GM10847 (cell line): ENCODE data around the gene CKMT2.

Experiments used
- POLR2A ChIP-seq: IDR thresholded peaks from 2 replicates; pipeline ENCODE4 v1.6.1; 2011; ENCODE audit not compliant: insufficient read length; ENCODE audit errors: extremely low read depth

CKMT2 gene

DNA sequence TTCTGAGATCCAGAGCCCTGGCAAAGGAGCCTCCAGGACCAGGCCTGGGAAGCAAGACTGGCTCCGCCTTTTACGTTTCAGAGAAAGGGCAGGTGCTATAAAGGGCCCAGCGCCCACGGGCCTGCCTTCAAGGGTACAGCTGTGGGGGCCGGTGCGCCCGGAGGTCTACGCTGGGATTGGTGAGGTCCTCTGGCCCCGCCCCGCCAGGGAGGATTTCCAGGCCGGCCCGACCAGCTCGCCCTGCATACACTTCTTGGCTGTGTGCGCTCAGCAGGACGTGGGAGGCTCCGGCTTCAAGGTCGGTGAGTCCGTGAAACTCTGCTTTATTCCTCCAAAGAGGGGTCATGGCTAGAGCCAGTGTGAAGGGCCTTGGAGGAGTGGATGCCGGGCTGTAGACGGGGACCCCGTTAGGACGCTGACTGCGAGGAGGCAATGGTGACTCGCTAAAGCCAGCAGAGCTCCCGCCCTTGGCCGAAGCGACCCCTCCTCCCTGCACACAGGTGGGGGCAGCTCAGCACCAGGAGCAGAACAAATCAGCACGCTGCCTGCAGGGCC lies at the start of gene CKMT2:
Gene CKMT2, plus strand, starts transcription at position 243 of the 555 bp plus-strand sequence. CDS start 17,811 bp downstream, outside the sequence.
- TF ChIP-seq POLR2A, result no peak

DNA sequence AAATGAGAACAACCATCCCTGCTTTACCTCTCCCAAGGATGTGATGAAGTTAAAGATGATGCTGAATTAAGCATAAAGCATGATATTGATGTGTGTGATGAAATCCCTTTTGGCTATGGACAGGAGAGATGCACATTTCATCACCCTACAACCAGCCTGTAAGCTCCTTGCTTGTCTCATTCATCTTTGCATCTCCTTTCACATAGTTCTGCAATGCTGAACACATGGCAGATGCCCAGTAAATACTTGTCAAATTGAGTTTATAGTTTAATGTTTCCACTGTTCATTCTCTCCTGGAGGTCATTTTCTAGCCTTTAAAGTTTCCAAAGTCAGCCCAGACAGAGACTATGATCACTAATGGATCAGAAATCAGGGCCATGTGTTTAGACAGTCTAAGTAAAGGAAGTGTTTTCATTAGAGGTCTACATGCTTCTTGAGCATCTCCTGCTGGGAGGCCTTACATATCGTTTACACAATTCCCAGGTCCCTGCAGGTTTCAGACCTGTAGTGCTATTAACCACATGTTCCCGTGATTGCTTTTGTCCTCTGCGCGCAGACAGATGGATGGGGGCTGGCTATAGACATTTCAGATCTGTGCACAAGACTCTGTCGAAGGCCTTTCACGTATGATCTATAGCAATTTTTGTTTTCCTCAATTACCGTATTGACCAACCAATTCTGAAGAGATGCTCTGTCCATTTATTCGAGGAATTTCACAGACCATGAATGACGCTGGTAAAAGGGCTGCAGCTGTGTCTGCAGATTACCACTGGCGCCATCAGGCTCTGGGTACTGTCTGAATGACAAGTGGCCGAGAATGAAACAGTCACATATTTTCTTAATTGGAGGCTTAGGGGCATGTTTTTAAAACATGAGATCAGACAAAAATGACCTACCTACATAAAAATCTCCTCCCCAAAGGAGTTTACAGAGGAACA lies 49.0 kb upstream of the CKMT2 start:
- TF ChIP-seq POLR2A, result no peak

DNA sequence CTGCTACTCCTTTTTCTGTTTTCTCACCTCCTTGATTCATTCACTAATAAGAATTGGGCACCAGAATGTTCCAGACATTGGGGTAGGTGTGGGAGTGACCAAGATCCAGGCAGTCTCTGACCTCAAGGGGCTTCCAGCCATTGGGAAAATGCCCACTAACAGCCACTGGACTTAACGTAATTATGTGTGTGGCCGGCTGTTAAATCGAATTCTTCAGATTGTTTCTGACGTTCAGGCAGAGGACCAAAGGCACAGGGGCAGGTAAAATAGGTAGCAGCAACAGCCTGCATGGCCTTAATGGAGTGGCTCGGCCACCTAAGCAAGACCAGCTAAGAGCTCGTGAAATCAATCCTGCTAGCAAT lies 48.4 kb upstream of the CKMT2 start:
- no peak for TF ChIP-seq POLR2A

DNA sequence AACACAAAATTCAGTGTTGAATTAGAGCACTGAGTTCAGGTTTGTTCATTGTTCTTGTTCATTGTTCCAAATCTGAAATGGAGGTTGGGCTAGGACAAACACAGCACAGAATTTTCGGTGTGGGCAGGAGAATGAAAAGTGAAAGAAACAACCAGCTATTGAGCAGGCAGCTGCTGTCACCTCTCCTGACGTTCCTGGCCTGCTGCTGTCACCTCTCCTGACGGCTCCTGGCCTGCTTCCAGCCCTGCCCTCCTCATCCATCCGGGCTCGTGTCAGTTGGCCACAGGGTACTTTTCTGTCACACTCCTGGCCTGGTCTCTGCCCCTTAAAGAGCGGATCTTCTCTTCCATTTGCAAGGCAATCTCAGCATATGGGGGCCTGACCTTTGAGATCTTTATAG lies 45.2 kb upstream of the CKMT2 start:
- no peak for TF ChIP-seq POLR2A

DNA sequence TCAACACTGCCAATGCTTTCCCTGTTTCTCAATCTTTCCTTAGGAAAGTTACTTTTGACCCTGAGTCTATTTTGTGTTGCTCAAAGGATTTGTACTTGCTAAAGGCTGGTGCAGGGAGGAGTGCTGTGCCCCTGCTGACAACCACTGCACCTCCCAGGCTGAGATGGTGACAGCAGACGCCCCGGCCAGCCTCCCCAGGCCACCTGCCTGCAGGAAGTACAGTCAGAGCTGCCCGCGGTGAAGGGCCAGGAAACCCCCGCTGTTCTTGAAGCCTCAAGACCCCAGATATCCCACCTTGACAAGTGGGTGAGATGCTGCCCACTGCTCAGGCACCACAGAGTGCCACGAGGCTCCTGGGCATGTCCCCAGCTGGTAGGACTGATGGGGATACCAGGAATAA lies 44.2 kb upstream of the CKMT2 start:
- no peak for TF ChIP-seq POLR2A

DNA sequence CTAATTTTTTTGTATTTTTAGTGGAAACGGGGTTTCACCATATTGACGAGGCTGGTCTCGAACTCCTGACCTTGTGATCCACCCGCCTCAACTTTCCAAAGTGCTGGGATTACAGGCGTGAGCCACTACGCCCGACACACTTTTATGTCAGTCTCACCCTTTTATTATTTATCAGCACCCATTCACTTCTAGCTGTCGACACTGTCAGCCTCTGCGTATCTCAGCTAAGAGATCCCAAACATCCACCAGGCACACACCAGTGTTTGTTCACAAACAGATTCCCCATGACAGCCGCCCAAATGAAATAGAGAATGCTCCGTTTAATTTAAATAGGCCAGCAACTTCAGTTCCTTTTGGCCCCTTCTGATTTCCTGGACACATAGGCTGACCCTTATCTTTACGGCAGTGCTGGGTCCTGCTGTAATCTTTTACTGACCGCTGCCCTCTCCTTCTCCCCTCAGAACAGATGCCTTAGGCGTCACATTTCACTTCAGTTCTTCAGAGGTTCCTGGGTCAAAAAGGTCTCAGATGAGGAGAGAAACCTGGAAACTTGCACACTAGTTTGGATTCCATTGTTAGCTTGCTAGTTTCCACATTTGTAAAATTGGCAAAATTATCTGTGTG lies 43.1 kb upstream of the CKMT2 start:
- no peak for TF ChIP-seq POLR2A

DNA sequence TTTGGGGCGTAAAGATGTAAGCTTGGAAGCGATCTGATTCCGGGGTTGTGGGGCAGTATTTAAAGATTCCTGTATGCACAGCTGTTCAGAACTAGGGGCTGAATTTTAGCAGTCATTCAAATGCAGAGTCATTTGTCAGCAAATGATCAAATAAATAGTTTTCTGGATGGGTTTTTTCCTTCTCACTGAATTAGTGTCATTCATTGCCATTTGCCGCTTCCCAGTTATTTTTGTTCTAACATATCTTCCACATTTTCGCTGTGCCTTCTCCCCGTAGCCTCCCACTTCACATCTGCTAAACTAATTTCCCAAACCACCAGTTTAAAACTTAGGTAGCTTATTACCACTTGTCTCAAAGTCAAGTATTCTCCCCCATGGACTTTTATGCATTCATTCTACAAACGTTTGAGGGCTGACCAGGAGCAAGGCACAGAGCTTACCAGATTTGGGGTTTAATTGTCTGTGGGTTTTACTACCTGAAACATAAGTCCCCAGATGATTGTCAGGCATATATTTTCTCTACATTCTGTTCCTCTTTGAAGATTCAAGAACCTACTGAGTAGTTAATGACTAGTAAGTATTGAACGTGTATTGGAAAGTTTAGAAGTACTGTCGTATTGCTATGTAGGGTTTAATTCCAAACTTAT lies 41.3 kb upstream of the CKMT2 start:
- no peak for TF ChIP-seq POLR2A

DNA sequence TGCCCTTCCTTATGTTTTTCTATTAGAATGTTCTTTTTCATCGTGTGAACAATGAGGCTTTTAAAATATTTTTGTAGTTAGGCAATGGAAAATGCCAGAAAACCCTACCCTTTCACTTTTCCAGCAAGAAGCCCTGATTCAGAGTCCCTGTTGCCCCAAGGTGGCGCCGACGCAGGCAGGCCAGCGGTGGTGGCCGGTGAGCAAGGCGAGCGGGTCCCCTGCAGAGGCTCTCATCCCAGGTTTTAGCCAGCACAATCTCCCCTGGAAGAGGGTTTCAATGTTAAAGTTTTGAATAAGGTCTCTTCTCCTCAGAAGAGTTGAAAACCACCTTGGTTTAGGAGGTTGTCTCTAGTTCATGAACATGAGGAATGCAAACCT lies 40.8 kb upstream of the CKMT2 start:
- TF ChIP-seq POLR2A, result no peak

DNA sequence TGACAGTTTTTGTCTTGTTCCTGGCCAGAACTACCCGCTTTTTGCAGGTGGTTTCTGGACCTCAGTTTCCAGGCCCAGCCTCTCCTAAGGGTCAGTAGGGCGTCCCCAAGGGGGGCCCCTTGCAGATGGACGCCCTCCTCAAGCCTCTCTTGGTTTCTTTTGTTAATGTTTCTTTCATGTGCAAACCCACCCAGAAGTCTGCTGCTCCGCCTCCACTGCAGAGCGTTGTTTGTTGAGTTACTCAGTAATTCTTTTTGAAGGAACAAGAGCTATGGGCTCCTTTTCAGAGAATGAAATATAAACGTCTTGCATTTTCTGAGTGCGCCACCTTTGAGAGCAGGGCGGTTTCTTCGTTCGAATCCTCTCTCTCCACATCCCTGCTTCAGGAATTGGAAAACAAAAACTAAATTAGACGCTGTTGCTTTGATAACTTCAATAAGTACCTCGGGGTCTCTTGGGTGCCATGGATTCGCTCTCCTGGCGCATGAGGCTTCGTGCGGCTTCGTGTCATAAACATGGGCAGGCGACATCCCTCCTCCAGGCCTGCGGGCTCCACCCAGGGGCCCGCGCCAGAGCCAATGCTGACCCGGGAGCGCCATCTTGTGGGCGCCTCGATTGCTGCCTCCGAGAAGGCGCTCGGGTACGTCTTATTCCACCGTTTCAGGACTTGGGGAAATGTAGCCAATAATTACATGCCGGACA lies 38.3 kb upstream of the CKMT2 start:
- no peak for TF ChIP-seq POLR2A

DNA sequence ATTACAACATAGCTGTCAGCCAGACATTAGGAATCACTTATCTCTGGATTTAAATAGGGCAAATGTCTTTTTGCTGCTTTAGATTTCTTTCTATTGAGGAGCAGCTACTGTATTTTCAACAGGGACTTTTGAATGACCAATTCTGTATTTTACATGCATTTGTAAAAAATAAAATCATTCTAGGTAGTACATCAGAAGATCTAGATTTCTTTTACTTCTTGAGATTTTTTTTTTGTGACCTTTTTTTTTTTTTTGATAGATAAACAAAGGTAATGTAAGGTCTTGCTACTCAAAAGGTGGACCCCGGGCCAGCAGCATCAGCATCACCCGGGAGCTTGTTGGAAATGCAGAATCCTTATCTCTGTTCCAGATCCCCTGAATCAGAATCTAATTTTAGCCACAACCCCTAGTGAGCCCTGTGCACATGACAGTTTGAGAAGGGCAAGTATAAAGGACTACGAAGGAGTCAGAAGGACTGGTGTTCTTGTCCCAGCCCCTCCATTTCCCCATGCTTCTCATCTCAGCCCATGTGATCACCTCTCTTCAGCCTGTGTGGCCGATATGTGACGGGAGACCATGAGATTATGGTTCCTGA lies 37.7 kb upstream of the CKMT2 start:
- TF ChIP-seq POLR2A, result no peak

DNA sequence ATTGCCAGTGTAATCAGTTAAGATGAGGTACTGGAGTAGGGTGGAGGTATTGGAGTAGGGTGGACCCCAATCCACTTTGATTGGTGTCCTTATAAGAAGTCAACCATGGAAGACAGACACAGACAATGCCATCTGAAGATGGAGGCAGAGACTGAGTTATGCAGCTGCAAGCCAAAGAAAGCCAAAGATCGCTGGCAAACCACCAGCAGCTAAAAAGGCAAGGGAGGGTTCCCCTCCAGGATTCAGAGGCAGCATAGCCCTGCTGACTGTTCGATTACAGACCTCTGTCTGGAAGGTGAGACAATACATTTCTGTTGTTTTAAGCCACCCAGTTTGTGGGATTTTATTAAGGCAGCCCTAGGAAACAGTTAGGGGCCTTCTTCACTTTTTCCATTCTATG lies 30.5 kb upstream of the CKMT2 start:
- TF ChIP-seq POLR2A, result no peak

DNA sequence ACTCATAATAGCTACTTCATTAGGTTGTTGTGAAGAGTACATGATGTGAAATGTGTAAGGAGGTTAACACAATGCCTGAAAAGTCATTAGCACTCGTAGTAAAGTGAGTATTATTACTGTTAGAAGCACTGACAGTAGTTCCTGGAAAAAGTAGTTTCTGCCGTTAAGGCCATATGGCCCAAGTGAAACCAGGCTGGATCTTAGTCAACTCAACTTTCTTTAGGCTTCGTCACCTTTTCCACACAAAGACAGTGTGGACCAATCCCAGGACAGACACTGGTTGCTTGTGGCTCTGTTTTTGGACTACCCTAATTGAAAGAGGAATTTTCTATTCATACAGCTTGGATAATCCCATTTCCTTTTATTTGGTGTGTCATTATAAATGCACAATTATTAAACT lies 29.4 kb upstream of the CKMT2 start:
- TF ChIP-seq POLR2A, result no peak

DNA sequence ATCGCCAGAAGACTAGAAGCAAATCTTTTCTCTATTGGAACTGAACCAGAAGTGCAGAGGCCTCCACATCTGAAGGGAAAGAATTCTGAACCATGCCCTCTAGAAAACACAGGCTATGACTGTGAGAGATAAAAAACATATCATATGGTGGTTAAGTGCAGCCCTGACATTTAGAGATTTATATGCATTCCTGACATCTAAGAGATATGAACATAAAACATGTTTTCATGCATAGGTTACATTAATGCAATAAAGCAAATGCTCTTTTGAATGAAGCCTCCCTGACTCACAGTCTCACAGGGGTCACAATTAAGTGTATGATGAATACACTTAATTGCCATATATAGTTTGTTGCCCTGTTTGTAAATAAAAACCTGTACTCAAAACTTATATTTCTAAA lies 28.9 kb upstream of the CKMT2 start:
- no peak for TF ChIP-seq POLR2A

DNA sequence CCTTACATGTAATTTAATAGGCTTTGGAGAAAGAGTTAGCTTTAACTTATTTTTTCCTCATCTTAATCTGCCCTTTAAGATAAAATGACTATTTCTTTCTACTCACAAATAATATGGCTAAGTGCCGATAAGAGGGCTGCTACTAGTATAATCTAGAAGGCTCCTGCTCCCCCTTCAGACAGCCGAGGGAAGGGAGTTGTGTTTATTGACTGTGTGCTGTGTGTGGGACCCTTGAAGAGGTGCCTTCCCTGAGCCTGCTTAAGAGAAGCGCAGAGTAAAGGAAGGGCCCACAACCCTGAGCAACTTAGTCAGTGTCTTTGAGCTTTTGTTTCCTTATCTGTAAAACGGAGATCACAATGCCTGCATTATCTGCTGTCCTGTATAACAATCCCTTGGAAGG lies 28.1 kb upstream of the CKMT2 start:
- no peak for TF ChIP-seq POLR2A

DNA sequence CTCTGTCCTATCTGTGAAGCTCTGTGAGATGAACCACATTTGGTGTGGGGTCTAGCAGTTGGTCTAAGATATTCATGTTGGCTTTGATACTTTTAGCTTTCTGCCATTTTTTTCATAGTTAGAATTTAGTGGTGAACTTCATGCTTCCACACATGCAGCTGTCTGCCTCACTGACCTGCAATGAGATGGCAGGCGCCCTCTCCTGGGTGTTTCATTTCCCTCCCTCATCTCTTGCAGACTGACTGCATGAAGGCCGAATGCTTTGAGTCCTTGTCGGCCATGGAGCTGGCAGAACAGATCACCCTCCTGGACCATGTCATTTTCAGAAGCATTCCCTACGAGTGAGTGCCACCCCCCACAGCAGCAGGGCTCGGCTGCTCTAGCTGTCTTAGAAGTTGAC lies 26.1 kb upstream of the CKMT2 start:
- TF ChIP-seq POLR2A, result no peak
